Measurements from ENCODE around the gene PDGFA.

GRCh38 chr7:533266-533665 is 13.6 kb upstream of the PDGFA start:
- no peak for TF ChIP-seq CTCF (IDR thresholded peaks at IDR 0.05)
- no peak for TF ChIP-seq POLR2A (IDR thresholded peaks at IDR 0.05)
